HEK293 (cell line): ENCODE measurements around the gene TP63.

ENCODE experiments used
- CTCF ChIA-PET: fragments of 350-600 bp; formaldehyde crosslinking; extraction: SDS; loops from one replicate; lab custom pipeline; 2021; ENCODE audit warnings: antibody characterized with exemption; lab: Yijun Ruan, JAX
- POLR2A ChIA-PET: fragments of 300-600 bp; formaldehyde crosslinking; extraction: SDS; loops from one replicate; lab custom pipeline; 2020; ENCODE audit warnings: antibody characterized with exemption, inconsistent platforms; lab: Yijun Ruan, JAX
- H3K27ac ChIP-seq: fragments of 200-500 bp; sonication (Bioruptor generic); 2 replicates; pipeline ENCODE4 v1.5.1; 2014; ENCODE audit warnings: low read depth, low read length, control low read depth, inconsistent platforms; ENCODE audit errors: extremely low read depth
- H3K36me3 ChIP-seq, 2 experiments: fragments of 200-500 bp in 1 of 2; sonication (Bioruptor generic) in 1 of 2; 1 replicate in 1 of 2; 2 replicates in 1 of 2; pipeline ENCODE4 v1.5.1; 2014 to 2017; ENCODE audit warnings: inconsistent platforms in 2 of 2, low read length in 2 of 2; ENCODE audit not compliant: control insufficient read depth in 2 of 2, insufficient read depth in 1 of 2
- H3K4me1 ChIP-seq: fragments of 200-500 bp; sonication (Bioruptor generic); 2 replicates; pipeline ENCODE4 v1.5.1; 2014; ENCODE audit warnings: mild to moderate bottlenecking, low read length, inconsistent platforms; ENCODE audit not compliant: control insufficient read depth, insufficient read depth
- H3K4me3 ChIP-seq: 2 replicates; pipeline ENCODE4 v1.5.1; 2011; ENCODE audit warnings: low read depth, mild to moderate bottlenecking, control low read depth, low read length, moderate library complexity
- H3K9me3 ChIP-seq: fragments of 200-500 bp; sonication (Bioruptor generic); 2 replicates; pipeline ENCODE4 v1.5.1; 2014; ENCODE audit warnings: low read depth, low read length, inconsistent platforms; ENCODE audit not compliant: control insufficient read depth, insufficient read depth
- PRDM2 ChIP-seq: fragments of 450-650 bp; formaldehyde crosslinking; IDR thresholded peaks from 2 replicates; pipeline ENCODE4 v1.5.1; 2016; ENCODE audit warnings: missing biosample characterization, missing genetic modification characterization, borderline replicate concordance
- ZNF146 ChIP-seq: fragments of 450-650 bp; formaldehyde crosslinking; IDR thresholded peaks from 2 replicates; pipeline ENCODE4 v1.5.1; 2016; ENCODE audit warnings: missing biosample characterization, missing genetic modification characterization
- ZNF221 ChIP-seq: fragments of 450-650 bp; formaldehyde crosslinking; IDR thresholded peaks from 2 replicates; pipeline ENCODE4 v1.5.1; 2017; ENCODE audit warnings: missing biosample characterization, missing genetic modification characterization, borderline replicate concordance
- ZNF362 ChIP-seq: fragments of 450-650 bp; formaldehyde crosslinking; IDR thresholded peaks from 2 replicates; pipeline ENCODE4 v1.5.1; 2016; ENCODE audit warnings: missing biosample characterization, missing genetic modification characterization
- ZNF433 ChIP-seq: fragments of 450-650 bp; formaldehyde crosslinking; IDR thresholded peaks from 2 replicates; pipeline ENCODE4 v1.5.1; 2016; ENCODE audit warnings: missing biosample characterization, missing genetic modification characterization, low read depth
- ZNF501 ChIP-seq: fragments of 450-650 bp; formaldehyde crosslinking; IDR thresholded peaks from 2 replicates; pipeline ENCODE4 v1.5.1; 2016; ENCODE audit warnings: missing biosample characterization, missing genetic modification characterization
- ZNF530 ChIP-seq: fragments of 450-650 bp; formaldehyde crosslinking; IDR thresholded peaks from 2 replicates; pipeline ENCODE4 v1.5.1; 2016; ENCODE audit warnings: low read depth, missing biosample characterization, missing genetic modification characterization
- ZNF544 ChIP-seq: fragments of 450-650 bp; formaldehyde crosslinking; IDR thresholded peaks from 2 replicates; pipeline ENCODE4 v1.5.0; 2017; ENCODE audit warnings: missing biosample characterization, missing genetic modification characterization
- ZNF623 ChIP-seq: fragments of 450-650 bp; formaldehyde crosslinking; IDR thresholded peaks from 2 replicates; pipeline ENCODE4 v1.5.1; 2016; ENCODE audit warnings: missing biosample characterization, missing genetic modification characterization
- ZNF654 ChIP-seq: fragments of 450-650 bp; formaldehyde crosslinking; IDR thresholded peaks from 2 replicates; pipeline ENCODE4 v1.5.1; 2016; ENCODE audit warnings: low read depth, missing biosample characterization, missing genetic modification characterization
- ZNF660 ChIP-seq: fragments of 450-650 bp; IDR thresholded peaks from 2 replicates; pipeline ENCODE4 v1.5.1; 2018; ENCODE audit warnings: missing biosample characterization, mild to moderate bottlenecking, missing genetic modification characterization
- ZNF768 ChIP-seq: fragments of 450-650 bp; formaldehyde crosslinking; IDR thresholded peaks from 2 replicates; pipeline ENCODE4 v1.5.1; 2018; ENCODE audit warnings: missing biosample characterization, mild to moderate bottlenecking, missing genetic modification characterization
- ZNF785 ChIP-seq: fragments of 450-650 bp; formaldehyde crosslinking; IDR thresholded peaks from 2 replicates; pipeline ENCODE4 v1.5.1; 2016; ENCODE audit warnings: missing biosample characterization, missing genetic modification characterization
- ZNF792 ChIP-seq: fragments of 450-650 bp; formaldehyde crosslinking; IDR thresholded peaks from 2 replicates; pipeline ENCODE4 v1.5.1; 2016; ENCODE audit warnings: missing biosample characterization, missing genetic modification characterization
- ZNF837 ChIP-seq: fragments of 450-650 bp; formaldehyde crosslinking; IDR thresholded peaks from 2 replicates; pipeline ENCODE4 v1.5.1; 2016; ENCODE audit warnings: missing biosample characterization, missing genetic modification characterization
- ZSCAN4 ChIP-seq: fragments of 450-650 bp; formaldehyde crosslinking; IDR thresholded peaks from 2 replicates; pipeline ENCODE4 v1.5.1; 2017; ENCODE audit warnings: missing biosample characterization, missing genetic modification characterization
- ZXDB ChIP-seq: fragments of 450-650 bp; formaldehyde crosslinking; IDR thresholded peaks from 2 replicates; pipeline ENCODE4 v1.5.1; 2016; ENCODE audit warnings: missing biosample characterization, missing genetic modification characterization
- TF ChIP-seq, protein P1 (sequence below): fragments of 450-650 bp; formaldehyde crosslinking; IDR thresholded peaks from 2 replicates; pipeline ENCODE4 v1.5.1; 2016; ENCODE audit warnings: missing biosample characterization, missing genetic modification characterization

Gene TP63

DNA sequence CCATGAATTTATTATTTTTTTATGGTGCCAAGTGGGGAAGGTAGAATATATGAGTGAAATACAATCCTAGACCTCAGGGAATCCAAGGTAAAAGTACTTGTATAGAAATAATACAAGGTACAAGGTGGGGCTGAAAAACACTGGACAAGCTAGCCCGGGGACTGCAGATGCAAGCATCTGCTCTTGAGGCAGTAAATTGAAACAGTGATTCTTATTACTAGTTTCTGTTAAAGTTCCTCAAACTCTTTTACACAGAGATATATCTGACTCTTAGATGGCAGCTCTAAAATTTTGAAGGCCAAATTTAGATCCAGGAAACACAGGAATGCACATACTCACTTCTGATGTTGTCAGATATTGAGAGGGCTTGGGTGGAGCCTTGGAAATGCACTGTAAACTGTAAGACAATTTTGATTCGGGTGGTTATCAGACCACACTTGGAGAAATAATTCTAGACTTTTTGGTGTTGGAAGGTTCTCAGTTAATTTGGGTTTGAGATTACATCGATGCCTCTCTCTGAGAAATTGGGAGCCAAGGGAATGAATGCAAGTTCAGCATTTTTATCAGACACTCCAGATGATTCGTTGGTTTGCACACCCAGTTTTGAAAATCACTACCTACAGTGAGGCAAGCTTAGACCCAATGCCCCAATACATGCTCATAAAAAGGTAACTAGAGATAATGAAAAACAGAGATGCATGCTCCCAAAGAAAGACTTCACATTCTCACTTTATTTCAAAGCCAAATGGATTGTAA lies 7.3 kb downstream of the TP63 start (continued):
- TF ChIP-seq ZNF362 (tag by site-specific recombination) (no peak), ZNF768 (tag by site-specific recombination) (no peak)

GRCh38 chr3:189641776-189642175 lies 10.6 kb downstream of the TP63 start:
- H3K27ac ChIP-seq: no peak overlapping the region
- no peaks in the 10 kb centered on the region for H3K36me3 ChIP-seq
- ChIA-PET CTCF (no interaction called here), POLR2A (no interaction called here)
- H3K9me3 ChIP-seq: no peaks in the 10 kb centered on the region
- H3K4me1 ChIP-seq: no peaks in the 10 kb centered on the region
- no peak for TF ChIP-seq ZNF837 (tag by site-specific recombination)
- no peak for TF ChIP-seq ZNF660
- TF ChIP-seq ZNF146 (tag by site-specific recombination): no peak
- no peak overlapping the region for H3K4me3 ChIP-seq

DNA sequence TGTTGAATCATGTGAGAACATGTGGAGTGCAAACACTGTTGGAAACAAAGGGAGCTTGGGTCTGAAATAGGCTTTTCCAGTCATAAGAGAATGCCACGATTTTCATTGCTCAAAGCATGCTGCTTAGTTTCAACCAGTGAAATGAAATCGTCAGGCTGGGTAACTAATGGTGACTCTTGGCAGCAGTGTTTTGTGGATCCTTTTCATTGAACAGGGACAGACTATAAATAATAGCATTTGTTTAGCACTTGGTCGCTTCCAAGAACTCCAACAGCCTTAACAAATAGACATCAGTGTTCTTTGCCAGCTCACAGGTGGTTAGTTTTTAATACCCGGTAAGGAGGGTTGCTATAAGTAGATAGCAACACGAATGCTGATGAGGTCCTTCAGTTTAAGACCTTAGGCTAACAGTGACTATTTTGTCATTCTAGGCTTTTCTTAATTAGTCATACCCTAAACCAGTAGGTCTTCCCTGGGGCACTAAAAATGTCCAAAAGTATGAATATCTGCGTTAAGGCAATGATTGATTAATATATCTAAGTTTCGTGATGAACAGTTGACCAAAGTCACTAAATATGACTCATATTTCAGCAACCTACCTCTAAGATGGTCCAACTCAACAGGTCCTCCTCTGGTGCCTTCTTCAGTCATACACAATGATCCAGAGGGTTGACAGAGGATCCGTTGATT lies 15.8 kb downstream of the TP63 start:
- no peak overlapping the region for H3K27ac ChIP-seq
- H3K36me3 ChIP-seq: no peaks in the 10 kb centered on the region
- no peak overlapping the region for H3K4me3 ChIP-seq
- no peaks in the 10 kb centered on the region for H3K4me1 ChIP-seq
- POLR2A ChIA-PET: no interaction called here
- no peaks in the 10 kb centered on the region for H3K9me3 ChIP-seq
- CTCF ChIA-PET: no interaction called here
- TF ChIP-seq ZNF433 (tag by site-specific recombination) (no peak), ZNF221 (tag by site-specific recombination) (no peak), ZXDB (no peak), ZNF792 (tag by site-specific recombination) (no peak), ZNF654 (tag by site-specific recombination) (no peak), ZNF530 (no peak), ZNF785 (tag by site-specific recombination) (no peak), ZNF623 (tag by site-specific recombination) (no peak), ZNF768 (tag by site-specific recombination) (no peak), ZSCAN4 (no peak), ZNF501 (no peak), ZNF544 (tag by site-specific recombination) (no peak), PRDM2 (no peak)
- TF ChIP-seq, protein P1, sequence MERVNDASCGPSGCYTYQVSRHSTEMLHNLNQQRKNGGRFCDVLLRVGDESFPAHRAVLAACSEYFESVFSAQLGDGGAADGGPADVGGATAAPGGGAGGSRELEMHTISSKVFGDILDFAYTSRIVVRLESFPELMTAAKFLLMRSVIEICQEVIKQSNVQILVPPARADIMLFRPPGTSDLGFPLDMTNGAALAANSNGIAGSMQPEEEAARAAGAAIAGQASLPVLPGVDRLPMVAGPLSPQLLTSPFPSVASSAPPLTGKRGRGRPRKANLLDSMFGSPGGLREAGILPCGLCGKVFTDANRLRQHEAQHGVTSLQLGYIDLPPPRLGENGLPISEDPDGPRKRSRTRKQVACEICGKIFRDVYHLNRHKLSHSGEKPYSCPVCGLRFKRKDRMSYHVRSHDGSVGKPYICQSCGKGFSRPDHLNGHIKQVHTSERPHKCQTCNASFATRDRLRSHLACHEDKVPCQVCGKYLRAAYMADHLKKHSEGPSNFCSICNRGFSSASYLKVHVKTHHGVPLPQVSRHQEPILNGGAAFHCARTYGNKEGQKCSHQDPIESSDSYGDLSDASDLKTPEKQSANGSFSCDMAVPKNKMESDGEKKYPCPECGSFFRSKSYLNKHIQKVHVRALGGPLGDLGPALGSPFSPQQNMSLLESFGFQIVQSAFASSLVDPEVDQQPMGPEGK: no peak
